Measurements from ENCODE around the gene SCNM1.
A peak's percentile ranks its signal among the peaks of the same experiment; 100 is the strongest.
"Not testable (repeated sequence)": the region's sequence is repeated elsewhere in the genome, so short reads cannot be mapped to it uniquely, and the experiment has no call there.

Gene SCNM1

GRCh38 chr1:151196292-151196800 lies 30.4 kb downstream of the SCNM1 start:
- H3K9me3 Mint-ChIP-seq = no peaks in the 10 kb centered on the region
- no peak overlapping the region for H3K27ac Mint-ChIP-seq
- H3K4me3 Mint-ChIP-seq = peak overlapping the region; percentile 68
- no peaks in the 10 kb centered on the region for H3K27me3 Mint-ChIP-seq
- peak; percentile 50 for ATAC-seq
- peaks cover 19% of the 10 kb centered on the region for H3K36me3 Mint-ChIP-seq
- H3K4me1 Mint-ChIP-seq = peaks cover 34% of the 10 kb centered on the region

DNA sequence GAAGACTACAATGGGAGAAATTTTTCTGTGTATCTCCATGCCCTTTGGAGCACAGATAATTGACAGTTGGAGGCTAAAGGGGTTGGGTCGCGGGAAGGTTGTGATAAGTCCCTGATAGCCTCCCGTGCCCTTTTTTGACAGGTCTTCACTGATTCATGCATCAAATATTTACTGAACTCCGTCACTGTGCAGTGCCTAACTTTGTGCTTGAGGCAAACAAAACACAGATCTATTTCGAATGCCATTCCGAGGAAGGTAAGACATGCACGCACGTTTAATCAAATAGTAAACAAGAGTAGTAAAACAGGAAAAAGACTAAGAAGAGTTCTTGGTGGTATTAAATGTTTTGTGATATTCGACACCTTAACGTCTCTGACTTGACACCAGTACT lies 31.9 kb downstream of the SCNM1 start:
- Mint-ChIP-seq H3K4me3 (peak overlapping the region; percentile 99), H3K27me3 (no peaks in the 10 kb centered on the region), H3K36me3 (peaks cover 19% of the 10 kb centered on the region), H3K27ac (peak overlapping the region; percentile 99), H3K9me3 (no peaks in the 10 kb centered on the region), H3K4me1 (peaks cover 42% of the 10 kb centered on the region)
- no peak for ATAC-seq

DNA sequence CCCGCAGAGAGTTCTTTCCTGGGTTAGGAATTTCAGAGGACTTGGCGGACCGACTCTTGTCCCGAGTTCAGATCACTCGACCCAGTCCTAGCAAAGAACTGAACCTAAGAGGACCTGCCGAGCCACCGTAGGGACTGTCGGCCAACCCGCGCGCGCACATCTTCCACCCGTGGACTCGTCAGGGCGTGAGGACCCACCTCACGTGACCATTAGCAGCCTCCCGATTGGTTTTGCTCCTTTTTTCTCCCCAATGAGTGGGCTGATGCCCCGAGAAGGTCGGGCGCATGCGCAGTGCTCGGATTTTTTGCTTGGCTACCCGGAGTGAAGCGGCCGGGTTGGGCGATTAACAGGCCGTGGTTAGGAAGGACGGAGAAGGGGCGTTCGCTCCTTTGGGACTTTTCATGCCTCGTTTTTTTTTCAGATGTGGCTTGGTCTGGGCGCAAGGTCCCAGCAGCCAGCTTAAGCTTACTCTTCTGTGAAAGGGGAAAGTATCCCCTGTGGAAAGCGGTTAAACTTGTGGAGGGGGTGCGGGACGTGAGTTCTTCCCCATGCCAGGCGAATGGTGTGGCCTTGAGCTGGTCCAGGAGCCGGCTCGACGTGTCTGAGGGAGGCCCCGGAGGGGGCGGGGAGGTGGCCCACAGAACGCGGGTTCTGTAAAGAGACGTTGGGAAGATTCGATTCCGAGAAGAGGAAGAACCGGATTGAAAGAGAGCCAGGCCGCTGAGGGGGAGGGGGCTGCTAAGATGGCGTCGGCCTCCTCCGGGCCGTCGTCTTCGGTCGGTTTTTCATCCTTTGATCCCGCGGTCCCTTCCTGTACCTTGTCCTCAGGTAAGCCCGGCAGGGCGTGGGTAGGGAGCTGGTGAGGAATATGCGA lies 32.5 kb downstream of the SCNM1 start, which contains the start of gene PIP5K1A:
Gene PIP5K1A (plus strand): TSS at position 299 of the 874 bp plus-strand sequence. CDS start 445 bp downstream, at position 744.
- Mint-ChIP-seq H3K9me3 (no peaks in the 10 kb centered on the region), H3K4me1 (peaks cover 42% of the 10 kb centered on the region)

GRCh38 chr1:151199873-151200581 lies 34.1 kb downstream of the SCNM1 start:
- peak overlapping the region; percentile 99 for H3K27ac Mint-ChIP-seq

More for the DNA sequence above, 32.5 kb downstream of the SCNM1 start, which contains the start of gene PIP5K1A:
- Mint-ChIP-seq H3K27ac (peak within 1 kb of the TSS; percentile 99), H3K4me3 (peak within 1 kb of the TSS; percentile 99), H3K27me3 (no peaks in the 10 kb centered on the region), H3K36me3 (peaks cover 19% of the 10 kb centered on the region)
- peak; percentile 97 for ATAC-seq

DNA sequence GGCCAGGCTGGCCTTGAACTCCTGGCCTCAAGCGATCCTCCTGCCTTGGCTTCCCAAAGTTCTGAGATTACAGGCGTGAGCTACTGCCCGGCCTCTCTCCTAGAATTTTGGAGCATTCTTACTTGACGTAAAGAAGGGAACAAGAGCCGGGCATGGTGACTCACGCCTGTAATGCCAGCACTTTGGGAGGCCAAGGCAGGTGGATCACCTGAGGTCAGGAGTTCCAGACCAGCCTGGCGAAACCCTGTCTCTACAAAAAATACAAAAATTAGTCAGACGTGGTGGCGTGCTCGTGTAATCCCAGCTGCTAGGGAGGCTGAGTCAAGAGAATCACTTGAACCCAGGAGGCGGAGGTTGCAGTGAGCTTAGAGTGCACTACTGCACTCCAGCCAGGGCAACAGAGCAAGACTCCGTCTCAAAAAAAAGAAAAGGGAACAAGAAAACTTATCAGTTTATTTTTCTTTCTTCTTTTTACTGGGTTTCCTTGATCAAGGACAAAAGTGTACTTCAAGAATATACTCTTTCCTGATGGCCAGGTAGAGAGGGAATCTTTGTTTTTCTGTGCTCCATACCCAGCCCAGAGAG lies 39.5 kb downstream of the SCNM1 start:
- not testable (repeated sequence) for H3K9me3 Mint-ChIP-seq, ATAC-seq, H3K27ac Mint-ChIP-seq, H3K4me3 Mint-ChIP-seq, H3K27me3 Mint-ChIP-seq
- Mint-ChIP-seq H3K4me1 (peaks cover 21% of the 10 kb centered on the region), H3K36me3 (peaks cover 20% of the 10 kb centered on the region)

More at GRCh38 chr1:151199873-151200581, 34.1 kb downstream of the SCNM1 start:
- peak overlapping the region; percentile 99 for H3K4me3 Mint-ChIP-seq
- peaks cover 48% of the 10 kb centered on the region for H3K4me1 Mint-ChIP-seq
- no peak for ATAC-seq
- no peaks in the 10 kb centered on the region for H3K9me3 Mint-ChIP-seq
- H3K27me3 Mint-ChIP-seq = no peaks in the 10 kb centered on the region
- peaks cover 19% of the 10 kb centered on the region for H3K36me3 Mint-ChIP-seq

DNA sequence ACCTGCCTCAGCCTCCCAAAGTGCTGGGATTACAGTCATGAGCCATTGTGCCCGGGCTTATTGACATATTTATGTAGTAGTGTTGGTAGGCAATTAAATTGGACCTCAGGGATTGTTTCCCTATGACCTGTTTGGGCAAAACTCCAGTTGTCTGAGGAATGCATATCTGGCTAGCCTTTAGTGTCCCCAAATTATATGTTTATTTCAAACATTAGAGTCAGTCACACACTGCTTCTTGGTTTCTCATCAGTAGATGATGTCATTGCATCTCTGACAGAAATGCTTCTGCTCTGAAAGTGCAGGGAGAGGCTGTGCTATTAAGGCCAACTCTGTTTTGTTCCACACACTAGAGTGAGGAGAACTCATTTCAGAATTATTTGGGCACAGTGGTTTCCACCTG lies 44.9 kb downstream of the SCNM1 start:
- Mint-ChIP-seq H3K36me3 (peaks cover 28% of the 10 kb centered on the region), H3K27ac (no peak overlapping the region), H3K9me3 (no peaks in the 10 kb centered on the region), H3K4me1 (peaks cover 15% of the 10 kb centered on the region), H3K27me3 (no peaks in the 10 kb centered on the region), H3K4me3 (no peak overlapping the region)
- ATAC-seq = no peak

GRCh38 chr1:151211972-151212705 lies 46.2 kb downstream of the SCNM1 start:
- peaks cover 28% of the 10 kb centered on the region for H3K36me3 Mint-ChIP-seq
- H3K27ac Mint-ChIP-seq = no peak overlapping the region
- ATAC-seq = no peak
- H3K4me3 Mint-ChIP-seq = no peak overlapping the region
- no peaks in the 10 kb centered on the region for H3K9me3 Mint-ChIP-seq
- peaks cover 23% of the 10 kb centered on the region for H3K4me1 Mint-ChIP-seq
- no peaks in the 10 kb centered on the region for H3K27me3 Mint-ChIP-seq

DNA sequence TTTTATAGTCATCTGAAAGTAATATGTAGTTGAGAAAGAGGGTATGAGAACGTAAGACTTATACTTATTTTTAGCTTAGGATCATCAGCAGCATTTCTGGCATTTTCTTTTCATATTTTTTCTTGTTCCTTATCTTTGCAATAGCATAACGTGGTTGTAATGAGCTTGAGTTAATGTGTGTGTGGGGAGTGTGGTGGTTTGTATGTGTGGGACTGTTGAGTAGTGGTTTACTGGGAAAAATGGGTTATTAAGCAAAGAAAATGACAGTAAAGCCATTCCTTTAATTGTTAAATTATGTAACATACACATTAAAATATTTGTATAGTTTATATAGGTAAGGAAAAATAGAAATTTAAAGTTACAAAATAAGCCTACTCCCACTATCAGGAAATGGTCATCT lies 47.6 kb downstream of the SCNM1 start:
- no peak for ATAC-seq
- no peaks in the 10 kb centered on the region for H3K27me3 Mint-ChIP-seq
- H3K9me3 Mint-ChIP-seq = no peaks in the 10 kb centered on the region
- H3K4me1 Mint-ChIP-seq = peaks cover 23% of the 10 kb centered on the region
- no peak overlapping the region for H3K27ac Mint-ChIP-seq
- H3K4me3 Mint-ChIP-seq = no peak overlapping the region
- H3K36me3 Mint-ChIP-seq = peaks cover 28% of the 10 kb centered on the region
